Measurements from ENCODE around the gene LSM14A. TPM values are rescaled to one million over a fixed set of nuclear protein-coding genes. Genes with fewer than 3 reads are reported as not detected.
"Not testable (repeated sequence)": the region's sequence is repeated elsewhere in the genome, so short reads cannot be mapped to it uniquely, and the experiment has no call there.

LSM14A gene
- polyA plus RNA-seq, 4 donors, result 156 to 201 (median 179) TPM

- no peak for DNase-seq (ENCODE audit: low read depth in 4 of 4, low spot score in 3 of 4)
Measured at GRCh38 chr19:34226036-34226435, 53.7 kb downstream of the LSM14A start.

GRCh38 chr19:34228347-34228746 is 56.0 kb downstream of the LSM14A start:
- DNase-seq (ENCODE audit: low read depth in 4 of 4, low spot score in 3 of 4), result no peak

DNA sequence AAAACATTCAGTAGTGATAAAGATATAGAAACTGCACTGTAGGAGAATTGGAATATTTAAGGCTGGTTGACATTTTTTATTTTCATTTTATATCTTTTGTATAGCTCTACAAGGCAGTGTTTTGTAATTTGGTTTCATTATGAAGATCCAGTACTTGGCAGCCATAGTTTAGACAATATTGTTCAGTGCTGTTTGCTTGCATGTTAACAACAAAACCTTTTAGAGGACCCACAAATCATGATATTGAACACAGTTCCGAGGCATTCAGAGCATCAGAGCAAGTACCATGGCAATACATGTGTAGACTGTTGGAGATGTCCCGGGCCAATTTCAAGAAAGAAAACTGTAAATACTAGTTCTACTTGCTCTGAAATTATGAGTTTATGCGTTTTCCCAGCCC is 56.5 kb downstream of the LSM14A start:
- no peak for DNase-seq (ENCODE audit: low read depth in 4 of 4, low spot score in 3 of 4)

GRCh38 chr19:34229721-34230120 is 57.4 kb downstream of the LSM14A start:
- DNase-seq (ENCODE audit: low read depth in 4 of 4, low spot score in 3 of 4), result no peak

- no peak for DNase-seq (ENCODE audit: low read depth in 4 of 4, low spot score in 3 of 4)
Measured at GRCh38 chr19:34230820-34231219, 58.5 kb downstream of the LSM14A start.

DNA sequence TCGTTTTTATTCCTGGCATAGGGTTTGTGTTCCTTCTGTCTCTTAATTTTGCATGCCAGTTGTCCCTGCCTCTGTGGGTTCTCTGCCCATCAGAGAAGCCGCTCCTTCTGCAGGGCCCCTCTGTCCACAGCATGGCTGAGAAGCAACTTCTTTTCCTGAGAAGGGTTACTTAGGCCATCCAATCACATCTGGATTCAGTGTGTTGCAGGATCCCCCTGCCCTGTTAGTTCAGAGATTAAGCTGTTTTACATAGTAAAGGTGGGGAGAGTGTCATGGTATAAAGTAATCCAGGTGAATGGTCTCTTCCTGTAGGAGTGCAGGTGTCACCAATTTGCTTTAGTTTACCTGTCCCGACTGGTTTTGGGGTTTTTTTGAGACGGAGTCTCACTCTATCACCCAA is 59.1 kb downstream of the LSM14A start:
- no peak for DNase-seq (ENCODE audit: low read depth in 4 of 4, low spot score in 3 of 4)

DNA sequence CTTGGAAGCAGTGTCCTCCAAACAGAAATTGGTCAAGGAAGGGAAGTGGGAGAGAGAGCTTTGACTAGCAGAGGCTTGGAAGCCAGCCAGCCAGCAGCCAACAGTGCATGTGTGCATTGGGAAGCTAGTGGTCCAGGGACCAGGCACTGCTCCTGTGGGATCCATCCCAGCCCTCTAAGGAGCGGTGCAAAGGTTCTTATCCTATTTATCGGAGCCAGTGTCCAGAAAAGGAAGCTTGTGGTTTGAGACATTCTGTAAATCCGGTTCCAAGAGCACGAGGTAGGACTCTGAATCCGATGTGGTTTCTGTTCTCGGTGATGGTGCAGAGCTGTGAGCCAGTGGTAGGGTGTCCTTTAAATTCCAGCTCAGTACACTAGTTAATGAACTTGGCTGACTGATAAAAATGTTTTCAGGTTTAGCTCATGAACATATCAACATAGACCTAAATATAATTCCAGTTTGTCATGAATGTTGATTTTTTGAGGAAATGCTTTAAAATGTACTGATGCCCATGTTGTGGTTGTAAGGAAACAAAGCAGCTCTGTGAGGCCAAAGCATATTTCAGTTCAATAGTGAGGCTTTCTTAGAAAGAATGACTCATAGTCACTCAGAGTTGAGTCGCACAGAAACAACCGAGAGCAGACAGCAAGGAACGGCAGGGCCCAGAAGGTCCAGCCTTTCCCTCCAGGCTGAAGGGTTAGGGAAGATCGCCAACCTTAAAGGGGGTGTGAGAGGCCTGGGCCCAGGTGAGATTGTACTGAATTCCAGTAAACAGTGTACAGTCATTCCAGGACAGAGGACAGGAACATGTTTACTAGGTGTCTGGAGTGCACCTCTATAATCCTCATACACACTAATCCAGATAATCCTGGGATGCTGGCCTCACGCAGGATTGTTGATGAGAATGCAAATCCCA is 60.5 kb downstream of the LSM14A start:
- no peak for DNase-seq (ENCODE audit: low read depth in 4 of 4, low spot score in 3 of 4)

DNA sequence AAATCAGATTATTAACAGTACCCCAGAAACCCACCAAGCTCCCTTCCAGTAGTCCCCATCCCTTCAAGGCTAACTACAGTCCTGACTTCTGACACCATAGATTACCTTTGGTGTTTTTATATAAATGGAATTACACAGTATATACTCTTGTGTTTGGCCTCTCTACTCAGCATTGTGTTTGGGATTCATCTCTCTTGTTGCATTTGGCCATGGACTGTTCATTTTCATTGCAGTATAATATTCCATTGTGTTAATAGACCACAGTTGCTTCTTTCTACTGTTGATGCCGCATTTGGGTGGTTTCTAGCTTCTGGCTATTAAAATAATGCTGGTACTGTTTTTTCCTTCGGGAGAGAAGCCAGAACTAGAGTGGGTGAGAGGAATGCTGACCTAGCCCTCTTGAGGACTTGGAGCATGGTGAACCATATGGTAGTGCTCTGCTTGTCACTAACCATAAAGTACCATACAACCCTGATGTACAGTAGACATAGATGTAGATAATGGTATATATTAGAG is 63.2 kb downstream of the LSM14A start:
- no peak for DNase-seq (ENCODE audit: low read depth in 4 of 4, low spot score in 3 of 4)

GRCh38 chr19:34236035-34236987 is 64.0 kb downstream of the LSM14A start:
- DNase-seq (ENCODE audit: low read depth in 4 of 4, low spot score in 3 of 4), result no peak

DNA sequence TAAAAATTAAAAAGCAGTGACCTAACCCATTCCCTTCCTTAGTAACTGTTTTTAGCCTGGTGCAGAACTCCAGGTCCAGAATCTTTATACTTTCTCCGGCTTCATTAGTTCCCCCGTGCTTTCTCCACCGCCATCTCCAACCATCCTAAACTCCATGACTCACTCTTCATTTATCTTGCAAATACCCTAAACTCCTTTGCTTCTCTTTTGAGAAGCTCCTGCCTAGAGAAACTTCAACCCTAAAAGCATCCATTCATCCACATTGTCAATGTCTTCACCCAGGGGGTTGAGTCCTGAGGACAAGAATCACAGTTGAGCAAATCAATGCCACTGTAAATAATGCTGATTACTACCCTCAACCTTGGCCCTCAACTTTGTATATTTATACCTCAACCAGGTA is 65.0 kb downstream of the LSM14A start:
- DNase-seq (ENCODE audit: low read depth in 4 of 4, low spot score in 3 of 4), result no peak

DNA sequence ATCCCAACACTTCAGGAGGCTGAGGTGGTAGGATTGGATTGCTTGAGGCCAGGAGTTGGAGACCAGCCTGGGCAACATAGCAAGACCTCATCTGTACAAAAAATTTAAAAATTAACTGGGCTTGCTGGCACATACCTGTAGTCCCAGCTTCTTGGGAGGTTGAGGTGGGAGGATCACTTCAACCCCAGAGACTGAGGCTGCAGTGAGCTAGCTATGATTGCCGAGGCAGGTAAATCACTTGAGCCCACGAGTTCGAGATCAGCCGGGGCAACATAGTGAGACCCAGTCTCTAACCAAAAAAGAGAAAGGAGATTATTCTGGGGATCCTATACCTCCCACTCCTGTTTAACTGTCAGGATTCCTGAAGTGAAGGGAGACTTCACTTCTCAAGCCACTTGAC is 65.6 kb downstream of the LSM14A start:
- no peak for DNase-seq (ENCODE audit: low read depth in 4 of 4, low spot score in 3 of 4)

- DNase-seq (ENCODE audit: low read depth in 4 of 4, low spot score in 3 of 4), result no peak
Measured at GRCh38 chr19:34241513-34242337, 69.4 kb downstream of the LSM14A start.

DNA sequence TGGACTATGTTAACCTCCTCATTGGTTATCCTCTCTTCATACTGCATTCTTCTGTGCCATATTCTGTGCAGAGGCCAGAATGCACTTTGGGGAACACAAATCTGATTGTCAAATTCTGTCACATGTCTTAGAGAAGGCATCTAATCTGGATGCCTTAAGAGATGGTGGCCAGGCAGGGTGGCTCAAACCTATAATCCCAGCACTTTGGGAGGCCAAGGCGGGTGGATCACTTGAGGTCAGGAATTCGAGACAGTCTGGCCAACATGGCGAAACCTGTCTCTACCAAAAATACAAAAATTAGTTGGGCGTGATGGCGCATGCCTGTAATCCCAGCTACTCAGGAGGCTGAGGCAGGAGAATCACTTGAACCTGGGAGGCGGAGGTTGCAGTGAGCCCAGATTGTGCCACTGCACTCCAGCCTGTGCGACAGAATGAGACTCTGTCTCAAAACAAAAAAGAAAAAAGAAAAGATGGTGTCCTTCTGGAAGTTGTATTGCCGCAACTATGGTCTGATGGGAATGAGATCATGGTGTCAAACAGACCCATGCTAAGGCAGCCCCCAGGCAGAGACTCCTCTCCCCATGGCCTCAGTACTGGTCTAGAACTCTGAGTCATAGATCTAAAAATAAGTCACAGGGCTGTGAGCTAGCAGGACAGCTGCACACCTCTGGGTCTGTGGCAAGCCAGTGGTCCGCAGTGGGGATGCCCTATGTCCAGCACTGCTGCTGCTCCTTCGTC is 71.0 kb downstream of the LSM14A start:
- DNase-seq (ENCODE audit: low read depth in 4 of 4, low spot score in 3 of 4), result not testable (repeated sequence)

- DNase-seq (ENCODE audit: low read depth in 4 of 4, low spot score in 3 of 4), result no peak
Measured at GRCh38 chr19:34243876-34244578, 71.7 kb downstream of the LSM14A start.

GRCh38 chr19:34244611-34245299 is 72.5 kb downstream of the LSM14A start:
- DNase-seq (ENCODE audit: low read depth in 4 of 4, low spot score in 3 of 4), result no peak

DNA sequence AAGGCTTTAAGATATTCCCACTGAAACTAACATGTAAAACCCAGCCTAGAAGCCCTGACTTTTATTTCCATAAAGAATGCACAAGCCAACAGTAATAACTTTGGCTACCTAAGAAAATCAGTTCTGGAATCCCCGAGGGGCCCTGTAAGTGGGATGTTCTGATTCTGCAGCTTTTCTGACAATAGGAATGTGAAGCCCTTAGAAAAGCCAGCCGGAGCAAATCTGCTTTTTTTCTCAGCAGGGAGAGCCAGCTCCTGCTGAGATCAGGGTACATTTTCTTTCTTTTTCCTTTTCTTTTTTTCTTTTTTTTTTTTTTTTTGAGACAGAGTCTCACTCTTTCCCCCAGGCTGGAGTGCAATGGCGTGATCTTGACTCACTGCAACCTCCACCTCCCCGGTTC is 74.0 kb downstream of the LSM14A start:
- DNase-seq (ENCODE audit: low read depth in 4 of 4, low spot score in 3 of 4), result no peak

DNA sequence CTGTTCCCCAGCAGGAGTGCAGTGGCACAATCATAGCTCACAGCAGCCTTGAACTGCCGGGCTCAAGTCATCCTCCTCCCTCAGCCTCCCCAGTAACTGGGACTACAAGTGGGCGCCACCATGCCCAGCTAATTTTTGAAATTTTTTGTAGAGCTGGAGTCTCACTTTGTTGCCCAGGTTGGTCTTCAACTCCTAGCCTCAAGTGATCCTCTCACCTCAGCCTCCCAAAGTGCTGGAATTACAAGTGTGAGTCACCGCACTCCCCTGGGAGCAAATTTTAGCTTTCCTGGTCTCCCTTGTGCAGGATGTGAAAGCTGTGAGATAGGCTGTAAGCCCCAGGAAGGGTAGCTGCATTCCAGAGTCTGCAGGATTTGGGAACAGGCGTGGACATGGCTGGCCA is 76.6 kb downstream of the LSM14A start:
- no peak for DNase-seq (ENCODE audit: low read depth in 4 of 4, low spot score in 3 of 4)

- not testable (repeated sequence) for DNase-seq (ENCODE audit: low read depth in 4 of 4, low spot score in 3 of 4)
Measured at GRCh38 chr19:34253167-34253566, 80.9 kb downstream of the LSM14A start.
